Anterior cingulate cortex (tissue), 58 donors: ENCODE data around the gene SKAP1.
"Not testable (repeated sequence)": the region's sequence is repeated elsewhere in the genome, so short reads cannot be mapped to it uniquely, and the experiment has no call there.

Experiments
- DNase-seq, 58 donors: peaks; one replicate each; lab custom pipeline; 2025; lab: John Stamatoyannopoulos, UW

Gene SKAP1

DNA sequence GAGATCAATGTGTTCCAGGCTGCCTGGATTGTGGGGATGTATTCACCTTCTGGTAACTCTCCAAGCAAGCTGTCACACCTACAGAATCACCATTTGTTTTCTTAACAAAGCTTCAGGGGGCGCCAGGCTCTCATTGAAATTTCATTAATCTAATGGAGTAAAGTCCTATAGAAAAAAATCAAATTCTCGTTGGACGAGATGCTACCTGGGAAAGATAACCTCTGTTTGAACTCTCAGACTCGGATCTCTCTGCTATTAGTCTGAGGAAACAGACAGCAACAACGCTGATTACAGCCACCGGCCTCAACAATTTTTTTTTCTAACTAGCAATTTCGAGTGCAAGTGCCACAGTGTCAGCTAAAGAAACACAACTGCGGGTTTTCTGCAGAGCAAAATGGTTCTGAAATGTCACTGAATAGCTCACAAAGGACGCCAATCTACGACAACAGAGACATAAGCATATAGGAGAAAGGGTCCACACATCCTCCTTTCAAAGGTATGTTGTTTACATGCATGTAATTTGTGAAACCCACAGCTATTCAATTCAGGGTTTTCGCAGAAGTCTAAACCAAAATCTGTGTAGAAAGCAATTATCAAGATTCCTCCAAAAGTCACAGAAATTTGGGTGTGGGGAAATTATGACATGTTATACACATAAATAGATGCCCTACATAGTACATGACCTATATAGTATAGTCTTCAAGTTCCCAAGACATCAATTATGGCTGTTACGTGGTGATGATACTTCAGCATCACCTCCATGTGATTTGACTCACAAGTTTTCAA lies 135.8 kb downstream of the SKAP1 start:
- DNase-seq, result no peak

DNA sequence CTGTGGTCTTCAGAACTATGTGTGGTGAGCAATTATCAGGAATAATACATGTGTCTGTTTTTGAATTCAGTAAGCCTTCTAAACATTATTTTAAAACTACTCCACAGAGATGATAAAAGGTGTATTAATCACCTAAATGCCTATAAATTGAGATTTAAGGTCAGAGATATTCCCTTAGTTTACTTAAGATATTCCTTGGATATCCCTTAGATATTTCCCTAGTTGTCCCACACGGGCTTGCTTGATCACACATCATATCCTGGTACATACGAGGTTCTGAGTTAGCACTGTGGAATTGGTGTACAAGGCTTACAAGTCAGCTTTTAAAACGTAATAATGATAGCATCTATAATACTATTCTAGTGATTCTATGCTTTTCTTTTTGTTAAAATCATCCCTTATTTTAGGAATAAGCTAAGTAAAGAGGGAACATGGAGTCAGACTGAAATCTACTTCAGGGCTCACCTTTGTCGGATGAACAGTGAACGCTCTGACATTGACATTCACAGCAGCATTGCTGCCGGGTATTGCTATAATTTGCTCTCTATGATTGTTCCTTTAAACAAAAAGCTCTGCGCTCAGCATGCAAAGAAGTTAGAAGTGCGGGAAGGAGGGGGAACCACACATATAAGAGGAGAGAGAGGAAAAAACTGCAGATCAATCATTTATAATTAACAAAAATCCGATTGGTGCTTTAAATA lies 136.5 kb downstream of the SKAP1 start:
- no peak for DNase-seq

DNA sequence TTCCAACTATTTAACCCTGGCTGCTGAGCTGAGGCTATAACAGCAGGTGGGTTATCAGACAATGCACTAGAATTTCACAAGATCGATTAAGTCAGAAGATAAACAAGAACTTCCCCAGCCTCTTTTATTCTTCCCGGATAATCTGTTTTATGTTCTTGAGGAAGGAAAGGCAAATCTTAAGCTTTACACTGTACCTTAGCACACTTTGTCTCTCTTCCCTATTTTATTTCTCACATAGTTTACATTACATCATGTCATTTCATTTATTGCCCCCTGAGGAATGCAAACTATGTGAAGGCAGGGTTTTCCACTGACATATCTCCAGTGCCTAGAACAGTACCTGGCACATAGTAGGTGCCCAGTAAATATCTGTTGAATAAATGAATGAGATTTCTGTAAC lies 139.6 kb downstream of the SKAP1 start:
- DNase-seq, result no peak

DNA sequence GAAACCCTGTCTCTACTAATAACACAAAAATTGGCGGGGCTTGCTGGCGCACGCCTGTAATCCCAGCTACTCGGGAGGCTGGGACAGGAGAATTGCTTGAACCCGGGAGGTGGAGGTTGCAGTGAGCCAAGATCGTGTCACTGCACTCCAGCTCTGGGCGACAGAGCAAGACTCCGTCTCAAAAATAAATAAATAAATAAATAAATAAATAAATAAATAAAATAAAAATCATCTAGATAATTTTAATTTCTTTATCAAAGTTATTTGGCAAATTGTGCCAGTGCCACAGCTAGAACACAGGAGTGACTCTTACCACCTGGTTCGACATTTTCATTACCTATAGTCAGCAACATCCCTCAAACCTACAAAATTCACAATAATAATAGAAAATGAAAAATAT lies 143.1 kb downstream of the SKAP1 start:
- not testable (repeated sequence) for DNase-seq

DNA sequence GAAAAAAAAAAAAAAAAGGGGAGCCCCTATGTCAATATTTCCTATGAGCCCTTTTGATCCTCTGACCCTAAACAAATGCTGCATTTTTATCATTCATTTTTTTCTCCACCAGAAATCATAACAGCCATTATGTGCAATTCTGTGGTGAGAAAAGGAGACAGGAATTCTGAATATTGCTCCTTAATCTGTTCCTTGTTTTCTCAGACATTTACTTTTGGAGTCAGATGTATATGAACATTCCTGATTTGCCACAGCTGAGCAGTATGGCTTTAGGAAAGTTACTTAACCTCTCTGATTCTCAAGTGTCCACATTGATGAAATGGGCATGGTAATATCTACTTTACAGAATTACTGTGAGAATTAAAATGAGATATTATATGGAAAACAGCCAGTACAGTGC lies 144.4 kb downstream of the SKAP1 start:
- no peak for DNase-seq

DNA sequence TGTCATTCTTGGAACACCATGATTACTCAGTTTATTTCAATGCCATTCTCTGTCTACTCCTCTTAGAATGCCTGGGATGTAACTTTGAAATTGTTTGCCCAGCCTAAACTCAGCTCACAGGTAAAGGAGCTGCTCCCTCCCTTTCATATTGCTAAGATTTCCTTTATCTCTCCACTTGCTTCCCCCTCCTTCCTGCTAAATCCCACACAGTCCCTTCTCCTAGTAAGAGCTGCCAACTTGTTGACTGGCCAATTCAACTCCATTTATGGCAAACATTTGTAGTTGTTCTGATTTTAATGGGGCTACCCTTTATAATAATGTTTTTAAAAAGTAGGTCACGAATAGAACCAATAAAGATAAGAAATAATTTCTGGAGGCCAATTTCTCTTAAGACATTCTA lies 146.1 kb downstream of the SKAP1 start:
- DNase-seq, result no peak

DNA sequence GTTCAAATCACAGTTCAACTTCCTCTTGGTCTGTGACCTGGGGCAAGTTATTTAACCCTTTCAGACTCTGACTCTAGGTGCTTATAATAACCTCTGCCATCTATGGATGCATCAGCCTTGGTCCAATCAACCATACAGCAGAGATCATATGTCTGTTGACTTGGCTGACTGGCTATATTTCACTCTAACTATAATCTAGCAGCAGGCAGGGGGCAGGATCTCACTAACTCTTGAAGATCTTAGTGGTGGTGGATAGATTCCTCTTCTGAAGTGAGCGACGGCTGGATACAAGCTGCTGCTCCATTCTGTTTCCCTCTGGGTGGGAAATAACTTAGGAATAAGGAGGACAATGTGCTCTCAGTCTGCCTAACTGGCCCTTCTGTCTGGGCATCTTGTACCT lies 146.6 kb downstream of the SKAP1 start:
- no peak for DNase-seq

DNA sequence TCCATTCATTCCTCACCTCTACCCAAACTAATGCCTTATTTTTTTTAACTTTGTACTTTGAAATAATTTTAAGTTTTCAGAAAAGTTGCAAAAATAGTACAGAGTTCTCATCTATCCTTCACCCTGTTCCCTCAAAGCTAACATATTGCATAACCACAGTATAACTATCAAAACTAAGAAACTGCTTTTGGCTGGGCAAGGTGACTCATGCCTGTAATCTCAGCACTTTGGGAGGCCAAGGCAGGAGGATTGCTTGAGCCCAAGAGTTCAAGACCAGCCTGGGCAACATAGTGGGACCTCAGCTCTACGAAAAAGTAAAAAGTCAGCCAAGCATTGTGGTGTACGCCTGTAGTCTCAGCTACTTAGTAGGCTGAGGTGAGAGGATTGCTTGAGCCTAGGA lies 147.7 kb downstream of the SKAP1 start:
- DNase-seq, result no peak

DNA sequence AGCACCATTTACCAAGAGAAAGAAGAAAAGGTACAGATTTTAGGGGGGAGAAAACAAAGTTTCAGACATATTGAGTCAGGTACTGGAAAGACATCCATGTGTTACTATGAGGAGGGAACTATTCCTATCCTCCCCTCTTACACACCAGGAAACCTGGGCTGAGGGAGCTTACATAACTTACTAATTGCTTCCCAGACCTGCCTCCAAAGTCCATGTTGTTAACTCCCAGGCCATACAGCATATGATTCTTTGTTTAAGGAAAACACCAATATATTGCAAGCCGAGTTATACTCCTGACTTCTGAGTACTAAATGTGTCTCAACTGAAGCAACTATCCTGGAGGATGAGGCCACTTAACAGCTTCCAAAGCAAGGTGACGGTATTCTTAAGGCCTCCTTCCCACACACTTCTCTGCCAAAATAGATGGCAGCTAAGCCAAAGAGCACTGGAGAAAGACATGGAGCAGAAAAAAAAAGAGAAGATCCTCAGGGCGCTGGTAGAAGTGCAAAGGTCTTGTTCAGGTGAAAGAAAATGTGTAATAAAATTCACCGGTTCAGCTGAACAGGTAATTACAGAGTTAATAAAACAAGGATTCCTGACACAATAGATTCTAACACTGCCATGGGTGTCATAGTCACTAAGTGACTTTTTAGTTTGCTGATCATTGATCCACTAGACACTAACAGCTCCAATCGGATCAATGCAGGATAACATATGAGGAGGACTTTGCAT lies 151.1 kb downstream of the SKAP1 start:
- DNase-seq, result no peak

DNA sequence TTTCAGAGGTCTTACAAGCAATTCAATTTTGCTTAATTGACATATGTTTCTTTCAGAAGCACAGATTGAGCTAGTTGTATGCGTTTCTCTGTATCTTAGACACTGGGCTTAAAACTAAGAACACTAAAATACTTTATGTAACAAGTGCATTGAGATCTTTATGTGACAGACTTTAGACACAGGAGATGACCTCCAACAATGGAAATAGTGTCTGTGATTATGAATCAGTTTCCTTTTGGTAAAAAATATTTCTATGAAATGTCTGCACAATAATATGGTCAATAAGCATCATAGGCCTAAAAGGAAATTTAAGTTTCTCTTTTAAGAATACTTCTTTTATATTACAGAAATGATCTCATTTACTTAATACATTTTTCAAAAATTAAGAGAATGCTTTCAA lies 153.2 kb downstream of the SKAP1 start:
- no peak for DNase-seq

DNA sequence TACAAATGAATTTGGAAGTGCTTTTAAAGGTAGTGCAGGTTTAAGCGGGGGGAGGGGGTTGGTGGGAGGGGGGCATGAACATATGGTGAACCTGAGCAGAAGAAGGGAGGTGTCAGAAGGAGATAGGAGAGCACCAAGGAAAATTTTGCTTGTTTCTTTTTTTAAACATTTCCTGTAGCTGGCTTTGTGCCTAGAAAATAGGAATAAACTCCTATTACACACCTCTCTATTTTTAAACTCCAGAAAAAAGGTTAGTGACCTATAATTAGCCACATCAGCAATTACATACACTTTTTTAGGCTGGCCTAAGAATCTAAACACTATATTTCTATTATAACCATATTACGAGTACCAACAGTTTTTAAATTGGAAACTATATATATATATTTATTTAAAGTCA lies 159.1 kb downstream of the SKAP1 start:
- no peak for DNase-seq

DNA sequence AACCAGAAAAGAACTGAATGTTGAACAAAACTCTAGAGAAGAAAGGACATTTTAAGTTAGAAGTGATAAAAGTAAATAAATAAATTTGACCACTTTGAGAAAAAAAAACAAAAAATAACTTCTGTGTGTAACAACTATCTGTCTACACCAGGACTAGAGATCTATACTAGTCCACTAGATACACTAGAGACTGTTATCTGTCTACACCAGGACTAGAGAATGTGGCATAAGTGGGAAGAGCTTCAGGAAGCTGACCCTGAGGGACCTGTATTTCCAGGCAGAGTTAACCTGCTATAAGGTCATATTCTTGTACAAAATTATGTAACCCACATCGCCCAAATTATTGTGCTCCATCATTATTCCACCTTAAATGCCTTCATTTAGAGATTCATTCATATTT lies 160.8 kb downstream of the SKAP1 start:
- DNase-seq, result no peak

DNA sequence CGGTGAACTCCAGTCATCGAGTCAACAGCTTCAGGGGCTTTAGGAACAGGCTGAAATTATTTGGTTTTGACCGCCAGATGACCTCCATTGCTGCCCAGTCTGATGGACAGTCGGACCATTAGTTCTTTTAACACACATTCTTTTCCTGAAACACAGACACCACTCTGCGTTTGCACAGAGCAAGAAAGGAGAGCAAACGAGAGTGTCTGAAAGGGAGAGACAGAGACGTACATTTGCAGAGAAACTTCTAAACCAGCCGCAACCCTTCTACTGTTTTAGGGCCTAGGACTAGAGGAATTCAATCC lies 166.3 kb downstream of the SKAP1 start:
- no peak for DNase-seq

DNA sequence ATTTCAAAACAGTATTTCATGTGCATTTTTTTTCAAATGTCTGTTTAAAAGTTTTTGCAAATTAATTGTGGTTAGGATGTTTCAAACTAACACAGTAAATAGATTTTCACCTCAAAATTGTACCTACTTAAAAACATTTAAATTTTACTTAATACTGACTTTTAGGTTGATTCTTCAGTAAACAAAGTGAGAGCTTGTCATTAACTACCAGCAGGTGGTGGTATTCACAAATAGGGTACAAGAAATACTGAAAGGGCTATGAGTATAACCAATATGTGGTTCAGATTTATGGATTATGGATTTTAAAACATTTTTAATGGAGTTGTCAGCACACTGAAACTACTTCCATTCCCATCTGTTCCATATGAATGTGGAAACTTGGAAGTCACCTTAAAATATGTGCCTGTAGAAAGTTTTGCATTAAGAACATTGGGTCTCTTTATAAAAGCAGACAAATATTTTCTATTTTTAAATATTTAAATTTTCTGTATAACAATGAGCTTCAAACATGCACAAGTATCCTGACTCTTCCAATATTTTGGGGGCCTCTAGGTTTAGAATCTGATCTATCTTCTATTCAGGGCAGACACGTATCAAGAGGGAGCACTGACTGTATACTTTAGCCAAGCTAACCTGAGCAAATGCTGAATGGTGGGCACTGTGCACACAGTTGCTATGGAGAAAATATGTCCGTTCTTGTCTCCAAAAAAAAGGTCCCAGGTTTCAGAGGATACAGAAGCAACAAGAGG lies 166.9 kb downstream of the SKAP1 start:
- no peak for DNase-seq

DNA sequence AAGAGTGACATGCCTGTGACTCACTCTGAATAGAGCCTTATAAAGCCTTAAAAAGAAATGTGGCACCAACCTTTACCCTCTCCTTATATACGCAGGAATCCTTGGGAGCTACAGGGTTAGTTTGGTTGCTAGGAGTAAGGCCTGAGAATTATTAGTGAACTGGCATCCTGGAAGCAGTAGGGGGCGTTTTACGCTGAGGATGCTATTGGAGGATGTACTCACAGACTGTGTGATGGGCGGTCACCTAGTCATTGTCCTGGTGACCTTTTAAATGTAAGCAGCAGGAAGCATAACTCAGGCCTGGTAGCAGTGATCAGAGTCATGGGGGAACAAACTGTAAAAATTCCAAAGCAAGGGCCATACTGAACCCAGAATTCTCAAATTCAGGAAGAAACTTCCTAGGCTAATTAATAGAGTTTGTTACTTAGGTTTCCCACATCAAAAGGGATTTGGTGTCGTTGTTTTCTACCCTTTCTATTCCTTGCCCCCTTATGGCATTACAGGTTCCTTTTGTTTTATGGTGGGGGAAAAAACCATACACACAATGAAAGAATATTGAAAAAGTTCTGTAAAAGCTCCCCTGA lies 168.6 kb downstream of the SKAP1 start:
- no peak for DNase-seq

DNA sequence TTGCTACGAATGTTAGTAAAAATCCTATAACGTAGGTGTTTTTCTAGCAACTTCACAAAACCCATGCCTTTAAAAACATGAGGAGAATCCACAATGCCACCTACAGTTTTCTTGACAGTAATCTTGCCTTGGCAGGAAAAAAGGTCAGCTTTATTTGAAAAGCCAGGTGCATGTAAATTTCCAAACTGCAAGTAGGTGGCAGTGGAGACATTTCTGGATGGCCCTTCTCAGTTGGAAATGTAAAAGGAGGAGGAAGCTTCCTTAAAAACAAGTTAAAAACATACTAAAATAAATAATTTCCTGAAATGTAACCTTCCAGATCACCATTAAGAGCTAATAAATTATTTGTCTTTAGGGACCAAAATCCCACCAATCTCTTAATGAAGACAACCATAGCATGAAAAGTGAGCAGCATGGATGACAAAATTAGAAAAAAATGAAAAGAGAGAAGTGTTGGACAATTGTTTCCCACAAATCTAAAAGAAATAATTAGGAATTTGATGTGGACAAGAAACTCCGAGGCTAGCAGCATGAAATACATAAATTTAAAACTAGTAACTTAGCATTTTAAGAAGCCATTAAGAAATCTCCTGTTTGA lies 170.2 kb downstream of the SKAP1 start:
- peak in 1 of 58 donors; percentile 1 for DNase-seq

DNA sequence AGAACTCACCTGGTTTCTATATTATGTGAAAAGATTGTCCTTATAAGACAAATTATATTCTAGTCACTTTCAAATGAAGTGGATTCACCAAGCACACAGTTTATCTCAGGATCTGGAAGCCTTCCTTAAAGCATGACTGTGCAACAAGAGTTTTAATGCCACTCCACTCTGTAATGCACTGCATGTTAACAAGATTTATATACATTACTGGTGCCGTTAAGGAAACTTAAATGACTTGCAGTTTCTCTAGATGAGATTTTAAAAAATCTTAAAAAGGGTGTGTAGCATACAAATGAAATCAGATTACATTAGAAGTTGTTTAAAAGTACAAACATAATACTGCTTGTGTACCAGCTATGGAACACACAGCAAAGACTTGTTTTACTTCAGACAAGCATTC lies 171.7 kb downstream of the SKAP1 start:
- DNase-seq, result no peak

DNA sequence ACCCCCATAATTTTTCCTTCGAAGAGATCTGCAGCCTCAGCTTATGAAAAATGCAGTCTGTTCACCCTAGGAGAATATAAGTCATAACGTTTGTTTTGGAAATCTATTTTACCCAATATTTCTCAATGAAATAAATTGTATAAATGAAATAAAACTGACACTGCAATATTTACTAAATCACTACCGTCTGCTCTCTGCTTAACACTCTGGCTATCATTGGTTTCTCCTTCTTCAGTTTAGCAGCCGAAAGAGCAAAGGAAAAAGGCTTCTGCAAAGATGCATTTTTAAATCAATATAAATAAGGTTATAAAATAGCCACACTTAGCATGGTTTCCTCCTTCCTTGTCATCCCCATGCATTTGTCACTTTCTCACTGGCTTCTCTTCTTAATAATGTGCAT lies 174.3 kb downstream of the SKAP1 start:
- no peak for DNase-seq

DNA sequence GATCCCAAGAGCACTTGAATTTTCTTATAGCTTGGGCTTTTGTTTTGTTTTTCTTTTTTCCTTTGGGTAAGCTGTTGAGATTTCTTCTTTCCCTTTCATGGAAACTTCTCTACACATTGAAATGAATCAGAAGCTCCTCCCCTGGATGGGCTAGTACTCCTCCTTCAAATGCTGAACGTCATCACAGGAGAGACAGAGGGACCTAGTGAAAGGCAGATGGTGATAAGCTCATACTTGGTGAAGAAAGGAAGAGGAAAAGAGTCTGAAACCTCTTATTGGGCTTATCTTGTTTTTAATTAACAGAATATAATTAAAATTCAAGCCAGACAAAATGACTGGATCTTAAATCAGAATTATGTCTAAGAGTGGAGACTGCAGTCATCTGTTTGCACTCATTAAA lies 175.1 kb downstream of the SKAP1 start:
- DNase-seq, result no peak

DNA sequence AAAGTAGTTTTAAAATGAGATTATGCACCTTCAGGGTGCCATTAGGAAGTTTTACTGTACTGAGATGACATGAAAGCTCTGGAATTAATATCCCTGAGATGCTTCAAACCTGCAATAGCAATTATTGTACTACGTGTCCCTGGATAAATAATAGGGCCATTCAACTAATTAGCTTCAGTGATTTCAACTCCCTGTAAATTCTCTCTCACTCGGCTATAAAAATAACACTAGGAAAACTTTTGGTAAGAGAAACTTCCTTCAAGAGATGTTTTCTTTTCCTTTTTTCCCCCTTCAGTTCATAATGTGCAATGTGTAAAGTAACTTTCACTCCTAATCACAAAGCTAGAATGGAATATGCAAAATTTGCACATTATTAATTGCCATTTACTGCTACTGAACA lies 176.0 kb downstream of the SKAP1 start:
- no peak for DNase-seq
